Memory B cell (primary cell): ENCODE results near the gene AARS1.
"Not testable (repeated sequence)": the region's sequence is repeated elsewhere in the genome, so short reads cannot be mapped to it uniquely, and the experiment has no call there.

Experiments
- ATAC-seq: fragments of 150-1000 bp; cut with Tn5 transposase; 2 replicates; pipeline ENCODE4 v1.10.0; 2021; ENCODE audit warnings: low read depth, mild to moderate bottlenecking, moderate library complexity
- DNase-seq, 2 donors: peaks; one replicate each; pipeline ENCODE4 v3.0.0; 2022; ENCODE audit warnings: low spot score in 2 of 2
- H3K27ac Mint-ChIP-seq: one replicate; pipeline ENCODE4 v1.8.0; 2022; ENCODE audit warnings: mild to moderate bottlenecking, moderate library complexity, mixed read lengths
- H3K27me3 Mint-ChIP-seq: one replicate; pipeline ENCODE4 v1.8.0; 2022; ENCODE audit warnings: mixed read lengths
- H3K36me3 Mint-ChIP-seq: one replicate; pipeline ENCODE4 v1.8.0; 2022; ENCODE audit warnings: mild to moderate bottlenecking, mixed read lengths
- H3K4me1 Mint-ChIP-seq: one replicate; pipeline ENCODE4 v1.8.0; 2022; ENCODE audit warnings: mixed read lengths
- H3K4me3 Mint-ChIP-seq: one replicate; pipeline ENCODE4 v1.8.0; 2022; ENCODE audit warnings: mild to moderate bottlenecking, moderate library complexity, mixed read lengths
- H3K9me3 Mint-ChIP-seq: one replicate; pipeline ENCODE4 v1.8.0; 2022; ENCODE audit warnings: mixed read lengths

The AARS1 gene

GRCh38 chr16:70255574-70255973 lies 33.7 kb downstream of the AARS1 start:
- peaks cover 11% of the 10 kb centered on the region for H3K36me3 Mint-ChIP-seq
- H3K27ac Mint-ChIP-seq, result no peak overlapping the region
- no peaks in the 10 kb centered on the region for H3K27me3 Mint-ChIP-seq
- no peaks in the 10 kb centered on the region for H3K9me3 Mint-ChIP-seq
- H3K4me1 Mint-ChIP-seq, result no peaks in the 10 kb centered on the region
- no peak overlapping the region for H3K4me3 Mint-ChIP-seq
- DNase-seq, result no peak
- no peak for ATAC-seq

DNA sequence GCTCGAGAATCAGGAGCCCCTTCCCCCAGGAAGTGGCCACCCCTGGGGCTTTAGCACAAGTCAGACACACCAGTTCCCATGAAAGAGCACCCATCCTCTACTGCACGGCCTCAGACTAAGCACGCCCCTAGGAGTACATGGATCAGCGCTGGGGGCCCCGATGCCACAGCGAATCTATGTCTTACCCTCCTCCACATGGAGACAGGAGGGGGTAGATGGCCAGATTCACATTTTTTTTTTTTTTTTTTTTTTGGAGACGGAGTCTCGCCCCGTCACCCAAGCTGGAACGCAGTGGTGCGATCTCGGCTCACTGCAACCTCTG lies 34.4 kb downstream of the AARS1 start:
- Mint-ChIP-seq H3K4me3 (no peak overlapping the region), H3K36me3 (peaks cover 9% of the 10 kb centered on the region), H3K9me3 (no peaks in the 10 kb centered on the region), H3K4me1 (peaks cover 3% of the 10 kb centered on the region), H3K27me3 (no peaks in the 10 kb centered on the region), H3K27ac (no peak overlapping the region)
- DNase-seq (no peak), ATAC-seq (no peak)

DNA sequence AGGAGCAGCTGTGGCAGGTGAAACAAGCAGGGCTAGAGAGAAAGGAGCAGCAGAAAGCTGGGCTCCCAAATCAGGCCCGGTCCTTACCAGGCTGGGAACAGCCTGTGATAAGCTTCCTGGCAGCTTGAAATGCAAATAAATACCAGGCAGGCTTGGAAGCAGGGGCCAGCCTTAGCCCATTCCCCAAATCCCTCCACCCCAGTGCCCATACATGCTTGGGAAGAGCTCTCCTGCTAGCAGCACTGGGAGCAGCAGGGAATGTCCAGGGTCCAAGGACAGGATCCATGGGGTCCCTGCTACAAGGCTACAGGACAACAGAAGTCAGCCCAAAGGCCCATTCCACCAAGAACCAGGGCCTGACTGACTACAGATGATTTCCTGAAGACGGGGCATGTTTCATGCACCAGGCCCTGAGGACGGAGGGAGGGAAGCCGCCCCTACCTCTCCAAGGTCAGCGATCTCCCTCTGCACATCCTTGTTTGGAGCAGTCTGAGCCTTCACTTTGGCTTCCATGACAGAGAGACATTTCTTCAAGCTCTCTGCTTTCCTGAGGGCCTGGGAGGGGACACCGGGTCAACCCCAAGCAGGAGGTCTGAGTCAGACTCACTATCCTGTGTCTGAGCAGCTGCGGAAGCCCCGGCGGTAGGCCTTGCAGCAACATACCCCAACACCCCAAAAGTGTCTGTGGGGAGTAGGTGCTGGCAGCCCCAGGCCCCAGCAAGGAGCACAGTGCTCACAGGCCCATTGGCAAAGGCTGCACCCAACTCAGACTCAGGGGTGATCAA lies 34.9 kb downstream of the AARS1 start:
- no peak for DNase-seq
- no peak for ATAC-seq
- peaks cover 5% of the 10 kb centered on the region for H3K4me1 Mint-ChIP-seq
- H3K27ac Mint-ChIP-seq, result no peak overlapping the region
- H3K27me3 Mint-ChIP-seq, result no peaks in the 10 kb centered on the region
- H3K36me3 Mint-ChIP-seq, result peaks cover 8% of the 10 kb centered on the region
- H3K4me3 Mint-ChIP-seq, result no peak overlapping the region
- no peaks in the 10 kb centered on the region for H3K9me3 Mint-ChIP-seq

DNA sequence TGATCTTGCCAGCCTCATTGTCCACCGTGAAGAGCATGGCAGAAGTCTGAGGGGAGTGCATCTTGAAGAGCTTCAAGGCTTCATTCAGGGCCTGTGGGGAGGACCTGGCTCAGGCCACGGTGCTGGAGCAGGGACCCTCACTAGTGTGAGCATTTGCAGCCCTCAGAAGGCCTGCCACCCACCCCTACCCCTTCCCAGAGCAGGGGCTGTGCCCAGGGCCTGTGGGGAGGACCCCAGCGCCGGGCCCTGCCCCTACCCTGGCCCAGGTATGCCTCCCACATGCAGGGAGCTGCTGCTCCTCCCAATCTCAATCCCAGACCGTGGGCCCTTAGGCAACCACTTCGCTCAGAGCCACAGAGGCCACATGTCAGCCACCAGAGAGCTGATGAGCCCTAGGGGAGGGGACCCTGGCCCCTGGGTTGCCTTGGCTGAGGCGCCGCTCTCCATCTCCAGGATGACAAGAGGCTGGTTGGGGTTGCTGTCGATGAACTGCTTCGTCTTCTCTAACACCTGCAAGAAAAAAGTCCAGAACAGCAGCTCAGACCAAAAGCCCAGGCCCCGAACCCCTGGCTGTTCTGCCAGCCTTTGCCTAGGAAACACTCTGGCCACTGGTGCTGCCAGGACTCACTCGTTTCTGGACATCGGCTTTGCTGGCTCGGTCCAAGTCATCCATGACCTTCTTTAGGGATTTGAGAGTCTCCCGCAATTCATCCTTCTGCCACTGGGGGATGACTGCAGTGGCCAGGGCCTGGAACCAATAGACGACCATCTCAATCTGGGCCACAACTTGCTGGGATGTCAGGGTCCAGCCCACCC lies 35.8 kb downstream of the AARS1 start:
- no peak overlapping the region for H3K27ac Mint-ChIP-seq
- peaks cover 8% of the 10 kb centered on the region for H3K4me1 Mint-ChIP-seq
- H3K36me3 Mint-ChIP-seq, result peaks cover 1% of the 10 kb centered on the region
- ATAC-seq (no peak), DNase-seq (peak in 1 of 2 donors; percentile 21)
- H3K27me3 Mint-ChIP-seq, result no peaks in the 10 kb centered on the region
- no peak overlapping the region for H3K4me3 Mint-ChIP-seq
- no peaks in the 10 kb centered on the region for H3K9me3 Mint-ChIP-seq

DNA sequence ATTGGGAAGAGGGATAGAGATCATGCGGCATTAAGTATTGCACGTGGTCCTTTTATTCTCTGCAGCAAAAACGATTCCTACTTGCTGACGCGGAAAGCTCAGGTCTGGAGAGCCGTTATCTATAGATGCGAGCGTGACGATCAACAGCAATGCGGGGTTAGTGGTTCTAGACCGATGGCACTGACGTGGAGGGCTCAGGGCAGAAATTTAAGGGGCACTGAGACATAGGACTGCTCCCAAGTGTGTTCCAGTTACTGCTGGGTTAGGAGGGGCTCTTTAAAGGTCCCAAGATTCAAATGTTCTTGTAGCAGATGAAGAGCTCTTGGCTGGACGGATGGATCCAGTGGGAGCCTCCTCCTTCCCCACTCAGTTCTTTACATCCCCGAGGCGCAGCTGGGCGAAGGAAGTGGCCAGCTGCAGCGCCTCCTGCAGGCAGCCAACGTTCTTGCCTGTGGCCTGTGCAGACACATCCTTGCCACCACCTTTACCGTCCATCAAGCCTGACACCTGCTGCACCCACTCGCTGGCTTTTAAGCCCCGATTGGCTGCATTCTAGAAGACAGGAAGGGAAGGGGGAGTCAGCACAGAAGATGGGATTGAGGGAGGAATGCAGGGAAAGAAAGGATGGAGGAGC lies 36.8 kb downstream of the AARS1 start:
- no peak for ATAC-seq
- Mint-ChIP-seq H3K9me3 (no peaks in the 10 kb centered on the region), H3K27ac (no peak overlapping the region), H3K36me3 (no peaks in the 10 kb centered on the region), H3K4me1 (peaks cover 8% of the 10 kb centered on the region), H3K27me3 (no peaks in the 10 kb centered on the region), H3K4me3 (no peak overlapping the region)
- no peak for DNase-seq

DNA sequence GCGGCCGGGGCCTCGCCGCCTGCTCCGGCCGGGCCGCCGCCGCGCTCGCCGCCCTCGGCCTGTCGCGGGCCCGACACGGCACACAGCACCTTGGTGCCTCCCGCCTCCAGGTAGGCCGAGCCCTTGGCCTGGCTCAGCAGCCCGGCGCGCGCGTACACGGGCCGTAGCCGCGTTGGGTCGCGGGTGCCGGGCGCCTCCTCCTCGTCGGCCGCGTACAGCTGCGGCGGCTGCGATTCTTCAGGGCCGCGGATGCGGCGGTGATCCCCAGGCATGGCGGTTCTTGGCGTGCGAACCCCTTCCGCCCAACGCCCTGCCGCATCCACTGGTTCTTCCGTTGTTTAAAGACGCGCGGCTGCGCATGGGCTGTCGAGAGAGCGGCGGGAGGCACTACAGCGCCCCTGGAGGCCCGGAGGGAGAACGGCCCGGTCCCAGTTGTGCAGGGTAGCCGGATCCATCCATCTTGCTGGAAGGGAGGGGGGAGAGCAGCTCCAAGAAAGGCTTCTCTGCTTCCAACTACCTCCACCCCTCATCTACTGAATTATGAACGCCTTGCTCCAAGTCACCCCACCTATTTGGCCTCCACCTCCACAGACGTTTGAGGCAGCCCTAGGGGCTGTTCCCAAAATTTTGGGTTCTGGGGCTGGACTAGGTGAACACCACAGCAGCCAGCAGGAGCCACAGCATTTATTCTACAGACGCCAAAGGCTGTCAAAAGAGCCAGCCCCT lies 37.5 kb downstream of the AARS1 start, which contains the start of gene EXOSC6:
TSS of gene EXOSC6 (minus strand) at position 312 of the 726 bp plus-strand sequence. CDS start at position 272, 40 bp downstream.
- peak within 1 kb of the TSS; percentile 40 for H3K27ac Mint-ChIP-seq
- no peaks in the 10 kb centered on the region for H3K9me3 Mint-ChIP-seq
- no peaks in the 10 kb centered on the region for H3K36me3 Mint-ChIP-seq
- ATAC-seq (peak; percentile 90), DNase-seq (peak; percentile 86 to 91)
- H3K4me1 Mint-ChIP-seq, result peaks cover 8% of the 10 kb centered on the region
- peak within 1 kb of the TSS; percentile 79 for H3K4me3 Mint-ChIP-seq
- H3K27me3 Mint-ChIP-seq, result no peaks in the 10 kb centered on the region

- H3K4me3 Mint-ChIP-seq, result peak overlapping the region; percentile 69
- no peaks in the 10 kb centered on the region for H3K9me3 Mint-ChIP-seq
- peak overlapping the region; percentile 40 for H3K27ac Mint-ChIP-seq
- peak; percentile 48 for ATAC-seq
- no peaks in the 10 kb centered on the region for H3K27me3 Mint-ChIP-seq
- H3K36me3 Mint-ChIP-seq, result no peaks in the 10 kb centered on the region
- DNase-seq, result no peak
- H3K4me1 Mint-ChIP-seq, result peaks cover 8% of the 10 kb centered on the region
Observed at GRCh38 chr16:70250748-70251628, 38.3 kb downstream of the AARS1 start.

GRCh38 chr16:70249697-70250096 lies 39.6 kb downstream of the AARS1 start:
- H3K9me3 Mint-ChIP-seq, H3K4me1 Mint-ChIP-seq, H3K36me3 Mint-ChIP-seq, H3K27me3 Mint-ChIP-seq, DNase-seq, ATAC-seq: not testable (repeated sequence)
- H3K27ac Mint-ChIP-seq, result peak overlapping the region; percentile 38
- peak overlapping the region; percentile 11 for H3K4me3 Mint-ChIP-seq

DNA sequence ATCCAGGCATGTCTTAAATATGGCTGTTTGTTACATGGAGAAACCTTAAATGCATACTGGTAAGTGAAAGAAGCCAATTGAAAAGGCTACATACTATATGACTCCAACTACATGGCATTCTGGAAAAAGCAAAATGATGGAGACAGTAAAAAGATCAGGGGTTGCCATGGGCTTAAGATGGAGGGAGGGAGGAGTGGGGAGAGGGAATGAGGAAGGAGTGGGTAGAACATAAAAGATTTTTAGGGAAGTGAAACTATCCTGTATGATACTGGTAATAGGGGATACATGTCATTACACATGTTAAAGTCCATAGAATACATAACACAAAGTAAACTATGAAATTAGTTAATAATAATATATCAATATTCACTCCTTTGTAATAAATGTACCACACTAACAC lies 50.5 kb downstream of the AARS1 start:
- not testable (repeated sequence) for ATAC-seq, H3K4me1 Mint-ChIP-seq, DNase-seq, H3K9me3 Mint-ChIP-seq, H3K27ac Mint-ChIP-seq, H3K4me3 Mint-ChIP-seq, H3K27me3 Mint-ChIP-seq, H3K36me3 Mint-ChIP-seq

DNA sequence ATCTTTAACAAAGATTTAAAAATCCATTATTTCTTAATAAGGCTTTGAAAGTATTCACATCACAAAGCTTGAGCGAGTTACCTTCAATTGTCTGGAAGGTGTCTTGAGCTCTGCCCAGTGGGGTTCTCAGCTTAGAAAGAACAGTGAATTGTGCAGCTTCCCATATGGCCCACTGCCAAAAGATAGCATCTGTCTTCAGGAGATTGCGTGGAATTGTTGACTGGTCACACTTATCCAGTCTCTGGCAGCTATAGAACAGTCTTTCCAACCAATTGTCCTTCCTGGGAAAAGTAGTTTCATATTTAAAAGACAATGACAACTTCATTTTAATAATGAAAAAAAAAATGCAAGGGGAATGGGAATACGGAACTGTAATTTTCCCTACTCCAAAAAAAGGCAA lies 57.5 kb downstream of the AARS1 start:
- H3K27me3 Mint-ChIP-seq, DNase-seq, H3K36me3 Mint-ChIP-seq, H3K4me1 Mint-ChIP-seq, H3K4me3 Mint-ChIP-seq, H3K27ac Mint-ChIP-seq, ATAC-seq, H3K9me3 Mint-ChIP-seq: not testable (repeated sequence)

- DNase-seq, H3K4me3 Mint-ChIP-seq, H3K9me3 Mint-ChIP-seq, ATAC-seq, H3K27ac Mint-ChIP-seq, H3K4me1 Mint-ChIP-seq, H3K27me3 Mint-ChIP-seq: not testable (repeated sequence)
- H3K36me3 Mint-ChIP-seq, result peaks cover 14% of the 10 kb centered on the region
Observed at GRCh38 chr16:70226024-70226423, 63.3 kb downstream of the AARS1 start.

- not testable (repeated sequence) for ATAC-seq, H3K27me3 Mint-ChIP-seq, DNase-seq, H3K27ac Mint-ChIP-seq, H3K4me1 Mint-ChIP-seq, H3K4me3 Mint-ChIP-seq, H3K9me3 Mint-ChIP-seq
- peaks cover 14% of the 10 kb centered on the region for H3K36me3 Mint-ChIP-seq
Observed at GRCh38 chr16:70225430-70225829, 63.9 kb downstream of the AARS1 start.

- not testable (repeated sequence) for H3K27ac Mint-ChIP-seq, H3K4me1 Mint-ChIP-seq, H3K4me3 Mint-ChIP-seq, H3K27me3 Mint-ChIP-seq, DNase-seq, H3K9me3 Mint-ChIP-seq, ATAC-seq
- peaks cover 14% of the 10 kb centered on the region for H3K36me3 Mint-ChIP-seq
Observed at GRCh38 chr16:70224645-70225044, 64.7 kb downstream of the AARS1 start.
